Smooth muscle cell (in vitro differentiated cells): ENCODE results near the gene DLEC1. TPM values are rescaled to one million over a fixed set of nuclear protein-coding genes. Genes with fewer than 3 reads are reported as not detected.

ENCODE experiments used
- DNase-seq: peaks from one replicate; lab custom pipeline; 2025; ENCODE audit not compliant: unreplicated experiment; lab: John Stamatoyannopoulos, UW
- H2AFZ ChIP-seq: fragments of 200-600 bp; sonication (generic); 2 replicates; pipeline ENCODE4 v1.6.0; 2016; ENCODE audit warnings: antibody characterized with exemption, low read depth, mild to moderate bottlenecking
- H3F3A ChIP-seq: fragments of 200-600 bp; sonication (generic); 2 replicates; pipeline ENCODE4 v1.6.0; 2017; ENCODE audit warnings: antibody characterized with exemption, low read depth
- H3K27ac ChIP-seq: fragments of 200-600 bp; sonication (generic); 2 replicates; pipeline ENCODE4 v1.5.1; 2016; ENCODE audit warnings: low read depth, mild to moderate bottlenecking
- H3K27me3 ChIP-seq: fragments of 200-600 bp; sonication (generic); 2 replicates; pipeline ENCODE4 v1.6.1; 2016; ENCODE audit warnings: low read depth, mild to moderate bottlenecking
- H3K36me3 ChIP-seq: fragments of 200-600 bp; sonication (generic); 2 replicates; pipeline ENCODE4 v1.5.1; 2016; ENCODE audit warnings: low read depth
- H3K4me1 ChIP-seq: fragments of 200-600 bp; sonication (generic); 2 replicates; pipeline ENCODE4 v1.5.1; 2016; ENCODE audit warnings: low read depth
- H3K4me2 ChIP-seq: fragments of 200-600 bp; sonication (generic); 2 replicates; pipeline ENCODE4 v1.6.0; 2016; ENCODE audit warnings: mild to moderate bottlenecking
- H3K4me3 ChIP-seq: fragments of 200-600 bp; sonication (generic); 2 replicates; pipeline ENCODE4 v1.5.1; 2016; ENCODE audit warnings: mild to moderate bottlenecking
- H3K79me2 ChIP-seq: fragments of 200-600 bp; sonication (generic); 2 replicates; pipeline ENCODE4 v1.6.0; 2016; ENCODE audit warnings: low read depth, mild to moderate bottlenecking
- H3K9ac ChIP-seq: fragments of 200-600 bp; sonication (generic); 2 replicates; pipeline ENCODE4 v1.6.0; 2016; ENCODE audit warnings: low read depth
- H3K9me3 ChIP-seq: fragments of 200-600 bp; sonication (generic); replicated peaks from 2 replicates; pipeline ENCODE4 v1.5.1; 2016; ENCODE audit warnings: low read depth
- H4K20me1 ChIP-seq: fragments of 200-600 bp; sonication (generic); 2 replicates; pipeline ENCODE4 v1.6.0; 2016; ENCODE audit warnings: low read depth
- WGBS: methylation state at CpG from one replicate; pipeline ENCODE4 v1.1.7; 2016; ENCODE audit warnings: low lambda C conversion rate; 5-methylcytosine and 5-hydroxymethylcytosine counted together
- polyA plus RNA-seq: library from polyadenylated mRNA; unstranded; fragments of >200 nt; fragmentation: Nextera tagmentation; extraction: Ambion mirVana; gene quantifications from 2 replicates; pipeline ENCODE4 v1.2.1, GENCODE V29; 2016
- total RNA-seq: library from RNA; depleted of rRNA; stranded (reverse); fragments of >200 nt; gene quantifications from 2 replicates; pipeline ENCODE4 v1.2.3, GENCODE V29; 2014
- TF ChIP-seq, protein P1 (sequence below): fragments of 200-600 bp; sonication (generic); IDR thresholded peaks from 2 replicates; pipeline ENCODE4 v1.5.1; 2017; ENCODE audit warnings: borderline replicate concordance, mild to moderate bottlenecking, antibody characterized with exemption; ENCODE audit not compliant: insufficient read depth, poor library complexity, severe bottlenecking

Gene DLEC1
- total and polyA plus RNA-seq, 2 experiments from 2014 or later, result 0.27 to 0.61 TPM

DNA sequence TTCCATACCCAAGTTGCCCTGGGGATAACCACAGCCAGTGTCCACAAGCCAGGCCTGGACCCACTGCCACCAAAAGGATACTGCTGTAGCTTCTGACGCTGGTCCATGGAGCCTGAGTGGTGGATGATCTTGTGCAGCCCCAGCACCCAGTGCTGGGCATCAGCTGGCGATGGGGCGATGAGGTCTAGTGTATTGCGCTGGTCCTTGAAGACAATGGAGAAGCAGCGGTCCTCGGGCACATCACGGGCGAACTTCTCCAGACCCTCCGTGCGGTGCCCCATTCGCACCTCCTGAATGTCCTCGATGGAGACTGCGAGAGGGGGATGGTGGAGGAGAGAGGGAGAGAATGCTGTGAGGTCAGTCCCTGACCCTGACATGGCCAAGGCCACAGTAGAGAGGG lies 22.6 kb upstream of the DLEC1 start:
- no peak overlapping the region for H2AFZ ChIP-seq
- peaks cover 8% of the 10 kb centered on the region for H3K36me3 ChIP-seq
- H3K9me3 ChIP-seq, result no peaks in the 10 kb centered on the region
- whole genome bisulfite sequencing, result 98% methylated on average over 13 of the region's 13 CpGs
- no peaks in the 10 kb centered on the region for H3K79me2 ChIP-seq
- no peak overlapping the region for H3K9ac ChIP-seq
- no peak for DNase-seq
- H3K27me3 ChIP-seq, result no peaks in the 10 kb centered on the region
- TF ChIP-seq, protein P1, sequence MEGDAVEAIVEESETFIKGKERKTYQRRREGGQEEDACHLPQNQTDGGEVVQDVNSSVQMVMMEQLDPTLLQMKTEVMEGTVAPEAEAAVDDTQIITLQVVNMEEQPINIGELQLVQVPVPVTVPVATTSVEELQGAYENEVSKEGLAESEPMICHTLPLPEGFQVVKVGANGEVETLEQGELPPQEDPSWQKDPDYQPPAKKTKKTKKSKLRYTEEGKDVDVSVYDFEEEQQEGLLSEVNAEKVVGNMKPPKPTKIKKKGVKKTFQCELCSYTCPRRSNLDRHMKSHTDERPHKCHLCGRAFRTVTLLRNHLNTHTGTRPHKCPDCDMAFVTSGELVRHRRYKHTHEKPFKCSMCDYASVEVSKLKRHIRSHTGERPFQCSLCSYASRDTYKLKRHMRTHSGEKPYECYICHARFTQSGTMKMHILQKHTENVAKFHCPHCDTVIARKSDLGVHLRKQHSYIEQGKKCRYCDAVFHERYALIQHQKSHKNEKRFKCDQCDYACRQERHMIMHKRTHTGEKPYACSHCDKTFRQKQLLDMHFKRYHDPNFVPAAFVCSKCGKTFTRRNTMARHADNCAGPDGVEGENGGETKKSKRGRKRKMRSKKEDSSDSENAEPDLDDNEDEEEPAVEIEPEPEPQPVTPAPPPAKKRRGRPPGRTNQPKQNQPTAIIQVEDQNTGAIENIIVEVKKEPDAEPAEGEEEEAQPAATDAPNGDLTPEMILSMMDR, result no peak
- no peak overlapping the region for H3K4me2 ChIP-seq
- H3K27ac ChIP-seq, result no peak overlapping the region
- no peaks in the 10 kb centered on the region for H3F3A ChIP-seq
- peaks cover 11% of the 10 kb centered on the region for H4K20me1 ChIP-seq
- H3K4me3 ChIP-seq, result no peak overlapping the region
- no peaks in the 10 kb centered on the region for H3K4me1 ChIP-seq

DNA sequence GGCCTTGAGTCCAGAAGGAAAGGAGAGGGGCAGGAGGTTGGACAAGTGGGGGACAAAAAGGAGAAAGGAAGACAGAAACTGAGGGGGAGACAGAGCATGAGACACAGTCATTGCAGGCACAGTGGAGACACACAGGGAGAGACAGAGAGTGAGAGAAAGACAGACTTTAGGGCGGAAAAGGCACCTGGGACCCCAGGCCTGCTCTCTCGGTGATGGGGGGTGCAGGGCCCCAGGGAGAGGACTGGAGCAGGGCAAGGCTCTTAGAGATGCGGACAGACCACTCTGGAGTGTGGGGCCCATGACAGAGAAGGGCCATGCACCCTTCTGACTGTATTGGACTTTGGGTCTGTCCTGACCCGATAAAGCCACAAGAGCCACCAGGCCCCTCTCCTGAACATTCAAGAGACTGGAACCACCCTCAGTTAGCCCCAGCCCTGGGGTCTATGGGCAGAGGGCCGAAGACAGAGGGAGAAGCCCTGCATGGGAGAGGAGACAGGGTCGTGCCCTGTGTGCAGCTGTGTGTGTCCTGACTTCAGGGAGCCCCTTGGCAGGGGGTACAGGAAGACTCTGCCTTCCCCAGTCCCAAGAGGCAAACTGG lies 22.1 kb upstream of the DLEC1 start:
- Histone ChIP-seq H3K27ac (no peak overlapping the region), H3K4me1 (no peaks in the 10 kb centered on the region), H3K4me2 (no peak overlapping the region), H3K27me3 (no peaks in the 10 kb centered on the region), H3K9ac (no peak overlapping the region), H2AFZ (no peak overlapping the region), H4K20me1 (peaks cover 17% of the 10 kb centered on the region), H3K9me3 (no peaks in the 10 kb centered on the region), H3F3A (no peaks in the 10 kb centered on the region), H3K79me2 (no peaks in the 10 kb centered on the region), H3K36me3 (peaks cover 8% of the 10 kb centered on the region), H3K4me3 (no peak overlapping the region)
- 98% methylated on average over 6 of the region's 6 CpGs for WGBS
- DNase-seq, result no peak
- TF ChIP-seq, protein P1, result no peak

DNA sequence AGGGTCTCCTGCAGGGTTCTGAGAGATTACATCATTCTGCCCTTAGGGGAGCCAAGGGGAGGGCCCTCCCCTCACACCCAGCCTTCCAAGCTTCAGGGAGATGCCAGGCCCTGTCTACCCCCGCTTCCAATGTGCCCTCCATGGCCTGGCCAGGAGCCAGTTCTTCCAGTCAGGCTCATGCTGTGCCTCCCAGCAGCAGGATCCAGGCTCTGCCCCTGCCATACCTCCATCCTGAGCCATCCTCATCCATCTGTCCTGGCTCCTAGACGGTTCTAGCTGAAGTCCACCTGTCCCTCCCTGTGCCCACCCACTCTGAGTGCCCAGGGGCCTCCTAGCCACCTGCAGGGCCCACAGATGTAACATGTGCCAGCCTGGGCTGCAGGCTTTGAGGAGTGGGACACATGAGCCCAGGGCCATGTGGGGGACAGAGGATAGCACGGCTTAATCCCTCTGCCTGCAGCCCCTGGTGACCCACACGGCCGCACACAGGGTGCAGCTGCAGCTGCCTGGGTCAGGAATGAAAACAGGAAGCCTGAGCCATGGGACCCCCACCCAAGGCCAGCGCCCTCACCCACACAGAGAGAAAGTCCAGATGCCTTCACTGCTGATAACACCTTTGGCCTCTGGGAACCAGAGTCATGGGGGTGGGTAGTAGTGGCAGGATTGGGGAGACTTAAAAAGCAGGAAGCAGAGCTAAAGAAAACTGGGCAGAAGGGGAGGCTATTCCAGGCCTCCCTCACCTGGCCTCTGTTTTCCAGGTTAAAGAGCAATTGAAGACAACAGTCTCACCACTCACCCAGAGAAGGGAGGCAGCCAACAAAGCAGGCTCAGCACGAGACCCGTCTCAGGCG lies 21.3 kb upstream of the DLEC1 start:
- TF ChIP-seq, protein P1, result no peak
- Histone ChIP-seq H3K4me1 (no peaks in the 10 kb centered on the region), H3F3A (no peaks in the 10 kb centered on the region), H3K36me3 (peaks cover 8% of the 10 kb centered on the region), H3K79me2 (no peaks in the 10 kb centered on the region), H4K20me1 (peaks cover 23% of the 10 kb centered on the region), H3K4me2 (no peak overlapping the region), H2AFZ (no peak overlapping the region), H3K9me3 (no peaks in the 10 kb centered on the region), H3K4me3 (no peak overlapping the region), H3K9ac (no peak overlapping the region), H3K27me3 (no peaks in the 10 kb centered on the region), H3K27ac (no peak overlapping the region)
- no peak for DNase-seq
- 65% methylated on average over 9 of the region's 9 CpGs for WGBS
